ACHN (cell line): Measurements from ENCODE around the gene TMEM198.

Experiments used
- DNase-seq: peaks from one replicate; pipeline ENCODE4 v3.0.0-alpha.2; 2015
- in situ Hi-C: cut with HindIII; loops from 2 replicates; pipeline ENCODE4 v1.10.0; 2017; ENCODE audit warnings: low sequenced_read_pairs, low pct_ligation_motif_present, low pct_unique_long_range_greater_than_20kb

The TMEM198 gene

DNA sequence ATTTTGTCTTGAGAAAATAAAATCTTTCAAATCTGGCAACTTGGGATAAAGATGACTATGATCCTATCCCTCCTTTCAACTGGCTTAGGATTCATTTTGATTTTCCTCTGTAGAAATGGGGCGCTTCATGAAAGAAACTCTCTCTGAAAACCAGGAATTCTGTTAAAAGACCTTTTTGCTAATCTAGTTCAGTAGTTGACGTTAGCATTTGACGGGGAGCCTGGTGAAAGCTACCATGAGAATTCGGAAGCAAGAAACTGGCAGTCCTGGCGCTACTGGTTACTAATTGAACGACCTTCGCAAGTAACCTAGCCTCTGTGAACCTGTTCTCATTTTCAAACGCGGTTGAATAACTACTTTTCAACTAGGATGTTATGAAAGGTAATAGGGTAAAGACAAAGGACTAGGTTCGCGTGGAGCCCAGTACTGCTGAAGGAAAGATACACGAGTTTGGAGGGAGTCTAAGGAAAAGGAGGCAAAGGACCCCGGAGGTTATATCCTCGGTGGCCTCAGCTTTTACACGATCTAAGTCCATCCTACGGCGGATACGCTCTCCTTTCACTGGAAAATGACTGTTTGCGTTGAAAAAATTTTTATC is 53.2 kb downstream of the TMEM198 start:
- peak; percentile 63 for DNase-seq
- in situ Hi-C loops = no loop called here

DNA sequence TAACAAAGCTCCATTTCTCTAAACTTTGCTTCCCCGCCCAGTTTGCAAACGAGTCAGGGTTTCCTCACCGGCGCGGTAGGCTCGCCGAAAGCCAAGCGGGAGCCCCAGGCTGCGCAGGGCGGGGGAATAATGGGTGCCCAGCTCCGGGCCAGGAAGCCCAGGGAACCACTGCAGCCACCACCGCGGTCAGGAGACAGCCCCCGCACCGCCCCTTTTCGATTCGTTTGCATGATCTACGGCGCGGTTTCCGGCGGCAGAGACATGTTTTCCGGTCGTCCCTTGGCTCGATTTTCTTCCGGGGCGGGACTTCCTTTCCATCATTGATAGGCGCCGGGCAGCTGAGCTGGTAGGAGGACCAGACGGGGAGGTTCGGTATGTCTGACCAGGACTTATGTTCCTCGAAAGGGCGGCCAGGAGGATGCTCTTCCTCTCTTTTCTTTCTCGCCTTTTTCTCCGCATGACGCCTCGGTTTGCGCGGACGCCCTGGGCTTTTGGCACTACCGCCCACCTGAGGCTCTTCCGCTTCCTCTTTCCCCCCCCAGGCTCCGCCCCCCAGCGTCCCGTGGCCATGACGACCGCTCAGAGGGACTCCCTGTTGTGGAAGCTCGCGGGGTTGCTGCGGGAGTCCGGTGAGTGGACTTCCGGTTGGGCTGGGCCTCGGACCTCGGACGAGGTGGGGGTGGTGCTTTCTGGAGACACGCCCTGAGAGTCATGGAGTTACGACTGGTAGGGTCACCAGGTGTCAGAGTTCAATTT is 53.9 kb downstream of the TMEM198 start, which contains the start of gene STK11IP:
Gene STK11IP, plus strand, starts transcription at position 306 of the 756 bp plus-strand sequence. Its CDS starts 263 bp downstream, at position 569.
- DNase-seq = peak; percentile 99
- in situ Hi-C loops = no loop called here

DNA sequence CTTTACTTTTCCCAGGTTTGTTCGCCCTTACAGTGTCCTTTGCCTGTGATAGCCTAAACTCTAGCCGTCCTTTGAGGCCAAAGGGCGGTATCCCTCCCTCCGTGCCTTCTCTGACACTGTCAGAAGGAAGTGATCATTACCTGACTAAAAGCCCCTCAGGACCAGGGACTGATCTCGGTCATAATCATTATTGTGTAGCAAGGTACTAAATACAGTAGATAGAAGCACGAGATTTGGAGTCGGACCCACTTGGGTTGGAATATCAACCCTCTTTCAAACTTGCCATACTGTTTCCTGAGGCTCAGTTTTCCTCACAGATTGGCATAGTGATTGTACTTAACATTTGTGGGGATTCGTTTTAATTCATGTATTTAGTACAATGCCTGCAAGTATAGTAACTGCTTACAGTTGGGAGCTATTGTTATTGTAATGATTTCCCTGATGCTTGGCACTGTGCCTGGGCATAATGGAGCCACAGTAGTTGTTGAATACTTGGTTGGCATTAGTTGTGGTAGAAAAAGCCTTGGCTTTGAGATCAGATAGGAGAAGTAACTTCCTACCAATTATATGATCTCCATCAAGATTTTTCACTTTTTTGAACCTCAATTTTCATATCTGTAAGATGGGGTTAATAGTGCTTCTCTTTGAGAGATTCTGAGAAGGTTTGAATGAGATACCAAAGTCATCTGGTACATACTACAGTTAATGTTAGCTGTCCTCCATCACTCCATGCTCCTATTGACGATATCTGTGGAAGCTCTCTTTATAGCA is 54.7 kb downstream of the TMEM198 start:
- in situ Hi-C loops = no loop called here
- peak; percentile 9 for DNase-seq
